Memory B cell (primary cell): ENCODE data around the gene ELMO1.

Experiments
- ATAC-seq: fragments of 150-1000 bp; cut with Tn5 transposase; 2 replicates; pipeline ENCODE4 v1.10.0; 2021; ENCODE audit warnings: low read depth, mild to moderate bottlenecking, moderate library complexity
- DNase-seq, 2 donors: peaks; one replicate each; pipeline ENCODE4 v3.0.0; 2022; ENCODE audit warnings: low spot score in 2 of 2
- H3K27ac Mint-ChIP-seq: one replicate; pipeline ENCODE4 v1.8.0; 2022; ENCODE audit warnings: mild to moderate bottlenecking, moderate library complexity, mixed read lengths
- H3K27me3 Mint-ChIP-seq: one replicate; pipeline ENCODE4 v1.8.0; 2022; ENCODE audit warnings: mixed read lengths
- H3K36me3 Mint-ChIP-seq: one replicate; pipeline ENCODE4 v1.8.0; 2022; ENCODE audit warnings: mild to moderate bottlenecking, mixed read lengths
- H3K4me1 Mint-ChIP-seq: one replicate; pipeline ENCODE4 v1.8.0; 2022; ENCODE audit warnings: mixed read lengths
- H3K4me3 Mint-ChIP-seq: one replicate; pipeline ENCODE4 v1.8.0; 2022; ENCODE audit warnings: mild to moderate bottlenecking, moderate library complexity, mixed read lengths
- H3K9me3 Mint-ChIP-seq: one replicate; pipeline ENCODE4 v1.8.0; 2022; ENCODE audit warnings: mixed read lengths

The ELMO1 gene

DNA sequence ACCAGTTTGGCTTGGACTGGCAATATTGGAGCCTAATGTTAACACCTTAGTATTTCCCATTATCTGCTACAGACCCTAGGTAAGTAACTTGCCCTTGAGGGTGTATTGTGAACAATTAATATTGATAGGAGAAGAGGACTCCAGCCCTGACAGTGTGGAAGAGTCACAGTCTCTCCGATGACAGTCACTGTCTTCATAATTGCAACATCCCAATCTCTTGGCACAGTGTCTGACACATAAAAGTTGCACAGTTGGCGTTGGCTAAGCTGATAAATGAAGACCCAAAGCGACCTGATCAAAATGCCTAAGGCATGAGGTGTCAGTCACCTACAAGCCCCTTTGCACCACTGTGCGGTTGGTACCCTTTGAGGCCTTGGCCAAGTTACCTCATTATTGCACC is 569.6 kb downstream of the ELMO1 start:
- DNase-seq (no peak), ATAC-seq (no peak)
- Mint-ChIP-seq H3K4me3 (no peak overlapping the region), H3K27ac (no peak overlapping the region), H3K4me1 (no peaks in the 10 kb centered on the region), H3K36me3 (peaks cover 51% of the 10 kb centered on the region), H3K9me3 (no peaks in the 10 kb centered on the region), H3K27me3 (no peaks in the 10 kb centered on the region)

- DNase-seq (no peak), ATAC-seq (no peak)
- Mint-ChIP-seq H3K36me3 (peaks cover 49% of the 10 kb centered on the region), H3K4me1 (no peaks in the 10 kb centered on the region), H3K9me3 (no peaks in the 10 kb centered on the region), H3K27me3 (no peaks in the 10 kb centered on the region), H3K4me3 (no peak overlapping the region), H3K27ac (no peak overlapping the region)
Observed at GRCh38 chr7:36878288-36878687, 570.4 kb downstream of the ELMO1 start.

- H3K4me1 Mint-ChIP-seq = peaks cover 2% of the 10 kb centered on the region
- H3K4me3 Mint-ChIP-seq = no peak overlapping the region
- H3K27me3 Mint-ChIP-seq = no peaks in the 10 kb centered on the region
- DNase-seq (no peak), ATAC-seq (no peak)
- H3K36me3 Mint-ChIP-seq = peaks cover 53% of the 10 kb centered on the region
- H3K9me3 Mint-ChIP-seq = no peaks in the 10 kb centered on the region
- H3K27ac Mint-ChIP-seq = no peak overlapping the region
Observed at GRCh38 chr7:36875794-36876193, 572.9 kb downstream of the ELMO1 start.

- H3K36me3 Mint-ChIP-seq = peaks cover 58% of the 10 kb centered on the region
- peaks cover 6% of the 10 kb centered on the region for H3K4me1 Mint-ChIP-seq
- no peak overlapping the region for H3K4me3 Mint-ChIP-seq
- H3K27ac Mint-ChIP-seq = no peak overlapping the region
- no peaks in the 10 kb centered on the region for H3K27me3 Mint-ChIP-seq
- DNase-seq (no peak), ATAC-seq (no peak)
- no peaks in the 10 kb centered on the region for H3K9me3 Mint-ChIP-seq
Observed at GRCh38 chr7:36874041-36874440, 574.6 kb downstream of the ELMO1 start.

DNA sequence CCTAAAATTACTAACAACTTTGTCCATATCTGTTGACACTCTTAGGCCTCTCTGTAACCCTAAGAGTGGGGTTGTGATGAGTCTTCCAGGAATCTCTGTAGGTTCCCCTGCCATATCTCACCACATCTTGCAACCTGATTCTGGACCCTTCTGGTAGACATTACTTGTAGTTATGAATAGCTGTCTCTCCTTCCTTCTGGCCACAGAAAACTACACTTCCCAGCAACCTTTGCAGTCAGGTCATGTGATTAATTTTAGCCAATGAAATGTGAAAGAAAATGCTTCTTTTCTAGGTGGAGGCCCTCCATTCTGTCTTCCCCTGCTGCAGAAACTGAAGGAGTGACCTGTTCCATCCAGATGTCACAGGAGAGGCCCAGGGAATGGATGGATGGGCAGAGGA is 576.8 kb downstream of the ELMO1 start:
- Mint-ChIP-seq H3K27ac (peak overlapping the region; percentile 74), H3K36me3 (peaks cover 62% of the 10 kb centered on the region), H3K4me1 (peaks cover 10% of the 10 kb centered on the region), H3K27me3 (no peaks in the 10 kb centered on the region), H3K9me3 (no peaks in the 10 kb centered on the region), H3K4me3 (no peak overlapping the region)
- ATAC-seq (no peak), DNase-seq (peak; percentile 3 to 13)

GRCh38 chr7:36871355-36871738 is 577.3 kb downstream of the ELMO1 start:
- no peak overlapping the region for H3K27ac Mint-ChIP-seq
- no peaks in the 10 kb centered on the region for H3K27me3 Mint-ChIP-seq
- H3K4me1 Mint-ChIP-seq = peaks cover 10% of the 10 kb centered on the region
- H3K9me3 Mint-ChIP-seq = no peaks in the 10 kb centered on the region
- no peak overlapping the region for H3K4me3 Mint-ChIP-seq
- no peak for DNase-seq
- H3K36me3 Mint-ChIP-seq = peaks cover 67% of the 10 kb centered on the region
- no peak for ATAC-seq

DNA sequence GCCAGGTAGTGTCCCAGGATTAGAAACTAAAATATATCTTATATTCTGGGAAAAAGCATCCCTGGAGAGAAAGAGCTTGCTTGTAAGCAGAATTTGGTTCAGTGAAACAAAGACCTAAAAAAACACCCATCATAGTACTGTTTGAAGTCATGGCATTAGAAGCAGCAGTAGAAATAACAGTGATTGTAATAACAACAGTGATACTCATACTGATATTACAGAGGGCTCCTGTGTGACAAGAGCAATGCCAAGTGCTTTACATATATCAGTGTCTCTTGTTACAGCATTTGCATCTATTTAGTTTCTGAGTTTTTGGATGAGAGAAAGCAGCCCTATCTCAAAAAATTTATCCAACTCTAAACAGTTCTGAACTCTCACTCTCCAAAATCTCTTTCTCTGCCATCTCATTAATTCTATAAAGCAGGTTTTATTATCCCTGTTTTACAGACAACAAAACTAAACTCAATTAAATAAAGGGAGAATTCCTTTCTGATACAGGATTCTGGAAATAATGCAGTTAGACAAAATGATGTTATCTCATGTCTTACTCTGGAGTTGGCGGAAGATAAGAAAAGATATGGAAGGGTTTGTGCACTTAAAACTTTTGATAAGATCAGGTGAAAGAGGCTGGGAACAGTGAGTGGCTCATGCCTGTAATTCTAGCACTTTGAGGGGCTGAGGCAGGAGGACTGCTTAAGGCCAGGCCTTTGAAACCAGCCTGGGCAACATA is 577.9 kb downstream of the ELMO1 start:
- no peak overlapping the region for H3K27ac Mint-ChIP-seq
- peaks cover 10% of the 10 kb centered on the region for H3K4me1 Mint-ChIP-seq
- no peaks in the 10 kb centered on the region for H3K27me3 Mint-ChIP-seq
- DNase-seq (no peak), ATAC-seq (no peak)
- H3K4me3 Mint-ChIP-seq = no peak overlapping the region
- H3K36me3 Mint-ChIP-seq = peaks cover 68% of the 10 kb centered on the region
- H3K9me3 Mint-ChIP-seq = no peaks in the 10 kb centered on the region

GRCh38 chr7:36868727-36869411 is 579.8 kb downstream of the ELMO1 start:
- peaks cover 10% of the 10 kb centered on the region for H3K4me1 Mint-ChIP-seq
- H3K9me3 Mint-ChIP-seq = no peaks in the 10 kb centered on the region
- H3K27ac Mint-ChIP-seq = peak overlapping the region; percentile 18
- peaks cover 71% of the 10 kb centered on the region for H3K36me3 Mint-ChIP-seq
- ATAC-seq (no peak), DNase-seq (no peak)
- no peak overlapping the region for H3K4me3 Mint-ChIP-seq
- no peaks in the 10 kb centered on the region for H3K27me3 Mint-ChIP-seq

GRCh38 chr7:36865019-36865418 is 583.6 kb downstream of the ELMO1 start:
- DNase-seq (no peak), ATAC-seq (no peak)
- H3K36me3 Mint-ChIP-seq = peaks cover 79% of the 10 kb centered on the region
- H3K9me3 Mint-ChIP-seq = no peaks in the 10 kb centered on the region
- no peaks in the 10 kb centered on the region for H3K27me3 Mint-ChIP-seq
- H3K4me1 Mint-ChIP-seq = peaks cover 7% of the 10 kb centered on the region
- H3K4me3 Mint-ChIP-seq = no peak overlapping the region
- no peak overlapping the region for H3K27ac Mint-ChIP-seq

GRCh38 chr7:36863901-36864701 is 584.6 kb downstream of the ELMO1 start:
- H3K36me3 Mint-ChIP-seq = peaks cover 78% of the 10 kb centered on the region
- no peaks in the 10 kb centered on the region for H3K9me3 Mint-ChIP-seq
- DNase-seq = no peak
- peaks cover 5% of the 10 kb centered on the region for H3K4me1 Mint-ChIP-seq
- no peak for ATAC-seq
- no peaks in the 10 kb centered on the region for H3K27me3 Mint-ChIP-seq
- H3K4me3 Mint-ChIP-seq = no peak overlapping the region
- peak overlapping the region; percentile 32 for H3K27ac Mint-ChIP-seq

DNA sequence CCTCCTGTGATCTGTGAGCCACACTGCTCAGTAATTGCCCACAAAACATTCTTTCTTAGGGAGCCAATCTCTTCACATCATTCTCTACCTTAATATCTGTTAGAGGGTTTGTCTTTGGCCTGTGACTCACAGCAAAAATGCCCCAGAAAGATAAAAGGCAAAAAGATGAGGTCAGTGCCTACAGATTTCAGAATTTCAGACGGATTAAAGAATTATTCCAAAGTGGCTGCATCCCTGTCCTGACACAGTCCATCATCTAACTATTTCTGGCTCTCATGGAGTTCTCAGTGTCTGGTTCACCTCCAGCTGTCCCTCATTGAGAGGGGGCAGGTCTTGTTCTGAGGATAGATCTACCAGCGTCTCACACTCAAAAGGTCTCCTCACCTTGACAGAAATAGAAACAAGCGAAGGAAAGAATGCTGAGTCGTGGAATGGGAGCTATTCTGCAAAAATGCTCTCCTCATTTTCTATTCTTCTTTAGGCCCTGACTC is 585.8 kb downstream of the ELMO1 start:
- ATAC-seq (no peak), DNase-seq (no peak)
- H3K27me3 Mint-ChIP-seq = no peaks in the 10 kb centered on the region
- peaks cover 77% of the 10 kb centered on the region for H3K36me3 Mint-ChIP-seq
- H3K4me3 Mint-ChIP-seq = no peak overlapping the region
- no peak overlapping the region for H3K27ac Mint-ChIP-seq
- H3K4me1 Mint-ChIP-seq = no peaks in the 10 kb centered on the region
- no peaks in the 10 kb centered on the region for H3K9me3 Mint-ChIP-seq

DNA sequence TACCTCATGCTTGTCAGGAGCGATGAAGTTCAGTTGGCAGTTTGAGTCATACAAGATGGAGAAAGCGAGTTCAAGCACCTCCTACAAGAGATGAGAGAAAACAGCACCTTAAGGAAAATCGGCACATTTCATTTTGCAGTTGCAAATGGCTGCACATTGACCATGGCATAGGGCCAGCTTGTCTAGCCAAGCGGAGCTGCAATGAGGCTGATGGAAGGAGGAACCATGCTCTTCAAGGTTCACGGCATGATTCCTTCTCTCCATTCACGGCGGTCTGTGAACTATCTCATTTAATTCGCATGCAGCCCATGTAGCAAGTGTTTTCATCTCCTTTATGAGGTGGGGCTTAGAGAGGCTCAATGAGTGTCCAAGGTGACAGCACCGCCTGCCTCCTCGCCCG is 587.0 kb downstream of the ELMO1 start:
- Mint-ChIP-seq H3K27ac (no peak overlapping the region), H3K36me3 (peaks cover 76% of the 10 kb centered on the region), H3K4me1 (no peaks in the 10 kb centered on the region), H3K4me3 (no peak overlapping the region), H3K27me3 (no peaks in the 10 kb centered on the region), H3K9me3 (no peaks in the 10 kb centered on the region)
- no peak for DNase-seq
- no peak for ATAC-seq

GRCh38 chr7:36860681-36861080 is 588.0 kb downstream of the ELMO1 start:
- Mint-ChIP-seq H3K4me3 (no peak overlapping the region), H3K36me3 (peaks cover 79% of the 10 kb centered on the region), H3K27me3 (no peaks in the 10 kb centered on the region), H3K27ac (no peak overlapping the region), H3K9me3 (no peaks in the 10 kb centered on the region), H3K4me1 (no peaks in the 10 kb centered on the region)
- ATAC-seq = no peak
- DNase-seq = no peak

DNA sequence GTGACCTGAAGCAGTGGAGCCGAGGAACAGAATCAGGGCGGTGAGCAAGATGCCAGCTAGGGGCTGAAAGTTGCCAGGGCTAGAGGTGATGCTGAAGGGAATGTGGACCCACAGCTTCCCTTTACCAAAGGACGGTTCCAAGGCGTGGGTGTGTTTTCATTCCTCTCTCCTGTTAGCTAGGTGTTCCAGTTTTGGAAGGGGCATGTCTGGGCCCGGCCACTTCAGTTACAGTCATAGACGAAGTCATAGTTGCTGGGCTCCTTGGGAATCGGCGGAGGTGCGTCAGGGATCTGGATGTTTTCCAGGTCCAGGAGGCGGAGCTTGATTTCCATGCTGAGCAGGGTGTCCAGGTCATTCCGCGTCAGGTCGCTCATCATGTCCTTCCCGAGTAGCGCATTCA is 593.3 kb downstream of the ELMO1 start:
- Mint-ChIP-seq H3K27me3 (no peaks in the 10 kb centered on the region), H3K4me3 (no peak overlapping the region), H3K4me1 (no peaks in the 10 kb centered on the region), H3K36me3 (peaks cover 57% of the 10 kb centered on the region), H3K27ac (no peak overlapping the region), H3K9me3 (peaks cover 7% of the 10 kb centered on the region)
- ATAC-seq (no peak), DNase-seq (no peak)
